Stomach (tissue), 4 donors: ENCODE data around the gene MAP3K12.

ENCODE experiments used
- POLR2A ChIP-seq, 4 donors: fragments of 450-650 bp; IDR thresholded peaks; one replicate each; pipeline ENCODE4 v1.6.1; 2016; ENCODE audit warnings: antibody characterized with exemption in 4 of 4, control low read depth in 2 of 4, mild to moderate bottlenecking in 1 of 4, moderate library complexity in 1 of 4
- TF ChIP-seq, protein P1 (sequence below), 7 experiments: fragments of 450-650 bp in 4 of 7; fragments of 200-600 bp in 3 of 7; sonication (generic) in 3 of 7; IDR thresholded peaks; one replicate each; pipeline ENCODE4 v1.5.1; 2016 to 2019; ENCODE audit warnings: antibody characterized with exemption in 7 of 7, control low read depth in 2 of 7, mild to moderate bottlenecking in 1 of 7

DNA sequence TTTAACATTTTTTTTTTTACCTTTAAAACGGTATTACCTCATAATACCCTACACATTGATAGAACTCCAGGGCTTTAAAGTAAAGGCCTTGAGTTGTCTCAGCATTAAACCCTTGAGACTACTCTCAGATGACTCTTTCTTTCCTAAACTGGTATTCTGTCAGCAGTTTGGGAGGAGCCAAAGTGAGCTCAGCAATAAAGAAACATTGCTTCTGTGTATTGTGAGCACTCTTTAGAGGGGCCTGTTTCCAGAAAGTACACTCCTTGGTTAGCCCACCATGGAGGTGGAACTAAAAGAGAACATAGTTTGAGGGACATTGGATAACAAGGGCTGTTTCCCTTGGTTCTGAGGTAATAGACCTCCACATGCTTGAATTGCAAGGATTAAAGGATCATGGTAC, 20.4 kb downstream of the MAP3K12 start:
- TF ChIP-seq POLR2A (IDR thresholded peaks at IDR 0.05): no peak
- TF ChIP-seq, protein P1, sequence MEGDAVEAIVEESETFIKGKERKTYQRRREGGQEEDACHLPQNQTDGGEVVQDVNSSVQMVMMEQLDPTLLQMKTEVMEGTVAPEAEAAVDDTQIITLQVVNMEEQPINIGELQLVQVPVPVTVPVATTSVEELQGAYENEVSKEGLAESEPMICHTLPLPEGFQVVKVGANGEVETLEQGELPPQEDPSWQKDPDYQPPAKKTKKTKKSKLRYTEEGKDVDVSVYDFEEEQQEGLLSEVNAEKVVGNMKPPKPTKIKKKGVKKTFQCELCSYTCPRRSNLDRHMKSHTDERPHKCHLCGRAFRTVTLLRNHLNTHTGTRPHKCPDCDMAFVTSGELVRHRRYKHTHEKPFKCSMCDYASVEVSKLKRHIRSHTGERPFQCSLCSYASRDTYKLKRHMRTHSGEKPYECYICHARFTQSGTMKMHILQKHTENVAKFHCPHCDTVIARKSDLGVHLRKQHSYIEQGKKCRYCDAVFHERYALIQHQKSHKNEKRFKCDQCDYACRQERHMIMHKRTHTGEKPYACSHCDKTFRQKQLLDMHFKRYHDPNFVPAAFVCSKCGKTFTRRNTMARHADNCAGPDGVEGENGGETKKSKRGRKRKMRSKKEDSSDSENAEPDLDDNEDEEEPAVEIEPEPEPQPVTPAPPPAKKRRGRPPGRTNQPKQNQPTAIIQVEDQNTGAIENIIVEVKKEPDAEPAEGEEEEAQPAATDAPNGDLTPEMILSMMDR (IDR thresholded peaks at IDR 0.05): no peak
